ENCODE results near the gene NHERF2. TPM values are rescaled to one million over a fixed set of nuclear protein-coding genes. Genes with fewer than 3 reads are reported as not detected.

The NHERF2 gene
- total RNA-seq, 2 donors from 2014 or later, result 20.1 to 25.5 TPM

DNA sequence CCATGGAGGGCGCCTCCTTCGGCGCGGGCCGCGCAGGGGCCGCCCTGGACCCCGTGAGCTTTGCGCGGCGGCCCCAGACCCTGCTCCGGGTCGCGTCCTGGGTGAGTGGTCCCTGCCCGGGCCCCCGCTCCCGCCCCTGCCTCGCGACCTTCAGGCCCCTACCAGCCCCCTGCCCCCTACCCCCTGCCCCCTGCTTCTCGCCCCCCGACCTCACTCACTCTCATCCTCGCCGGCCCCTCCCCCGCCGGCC lies 36.7 kb upstream of the NHERF2 start:
- H3K9me3 Mint-ChIP-seq, result no peaks in the 10 kb centered on the region
- WGBS, 2 experiments (ENCODE audit: insufficient coverage in 1 of 2, insufficient read length in 1 of 2), result 0% methylated on average over 18 of the region's 25 CpGs; no CpG with 5 or more reads in 1 of the 2 experiments
- H3K4me3 Mint-ChIP-seq, result peak overlapping the region; percentile 53
- H3K27me3 Mint-ChIP-seq (ENCODE audit: insufficient read depth), result peaks cover 41% of the 10 kb centered on the region
- H3K27ac Mint-ChIP-seq, result no peak overlapping the region
- peaks cover 22% of the 10 kb centered on the region for H3K36me3 ChIP-seq (ENCODE audit: control insufficient read depth, insufficient read depth, low read length)
- no peak overlapping the region for H3K27ac ChIP-seq (ENCODE audit: low read depth, low read length)
- H3K36me3 Mint-ChIP-seq (ENCODE audit: low read depth), result peaks cover 10% of the 10 kb centered on the region
- DNase-seq, result no peak
- peaks cover 37% of the 10 kb centered on the region for H3K27me3 ChIP-seq (ENCODE audit: control insufficient read depth, insufficient read depth, low read length, poor library complexity, severe bottlenecking)
- peaks cover 3% of the 10 kb centered on the region for H3K4me1 ChIP-seq (ENCODE audit: control insufficient read depth, insufficient read depth, low read length)
- H3K4me1 Mint-ChIP-seq, result peaks cover 1% of the 10 kb centered on the region
- H3K4me3 ChIP-seq (ENCODE audit: low read length), result peak overlapping the region; percentile 80
- TF ChIP-seq CTCF (conservative IDR thresholded peaks at IDR 0.05), result no peak
- no peaks in the 10 kb centered on the region for H3K9me3 ChIP-seq (ENCODE audit: control insufficient read depth, low read length)
- H3K9ac ChIP-seq (ENCODE audit: extremely low read depth, low read length, poor library complexity, severe bottlenecking), result no peak overlapping the region

GRCh38 chr16:1990351-1991134 lies 36.2 kb upstream of the NHERF2 start:
- peak overlapping the region; percentile 30 for H3K9ac ChIP-seq (ENCODE audit: extremely low read depth, low read length, poor library complexity, severe bottlenecking)
- peaks cover 3% of the 10 kb centered on the region for H3K4me1 ChIP-seq (ENCODE audit: control insufficient read depth, insufficient read depth, low read length)
- Mint-ChIP-seq H3K4me1 (peaks cover 1% of the 10 kb centered on the region), H3K36me3 (ENCODE audit: low read depth) (peaks cover 13% of the 10 kb centered on the region), H3K27me3 (ENCODE audit: insufficient read depth) (peaks cover 41% of the 10 kb centered on the region), H3K27ac (no peak overlapping the region), H3K9me3 (no peaks in the 10 kb centered on the region), H3K4me3 (peak overlapping the region; percentile 53)
- H3K36me3 ChIP-seq (ENCODE audit: control insufficient read depth, insufficient read depth, low read length), result peaks cover 17% of the 10 kb centered on the region
- TF ChIP-seq CTCF (conservative IDR thresholded peaks at IDR 0.05), result no peak
- no peak overlapping the region for H3K27ac ChIP-seq (ENCODE audit: low read depth, low read length)
- 4 to 7% methylated on average over 13 to 46 of the region's 50 CpGs for WGBS, 2 experiments (ENCODE audit: insufficient coverage in 1 of 2, insufficient read length in 1 of 2)
- H3K27me3 ChIP-seq (ENCODE audit: control insufficient read depth, insufficient read depth, low read length, poor library complexity, severe bottlenecking), result peaks cover 37% of the 10 kb centered on the region
- DNase-seq, result peak; percentile 90
- peak overlapping the region; percentile 80 for H3K4me3 ChIP-seq (ENCODE audit: low read length)
- no peaks in the 10 kb centered on the region for H3K9me3 ChIP-seq (ENCODE audit: control insufficient read depth, low read length)

GRCh38 chr16:1991135-1991551 lies 35.6 kb upstream of the NHERF2 start:
- H3K4me3 ChIP-seq (ENCODE audit: low read length), result peak overlapping the region; percentile 80

More at GRCh38 chr16:1991135-1991551, 35.6 kb upstream of the NHERF2 start:
- no peak overlapping the region for H3K27ac ChIP-seq (ENCODE audit: low read depth, low read length)
- H3K36me3 ChIP-seq (ENCODE audit: control insufficient read depth, insufficient read depth, low read length), result peaks cover 11% of the 10 kb centered on the region
- WGBS, 2 experiments (ENCODE audit: insufficient coverage in 1 of 2, insufficient read length in 1 of 2), result 16 to 27% methylated on average over 14 to 18 of the region's 18 CpGs
- Mint-ChIP-seq H3K27me3 (ENCODE audit: insufficient read depth) (peaks cover 41% of the 10 kb centered on the region), H3K4me1 (peaks cover 1% of the 10 kb centered on the region), H3K27ac (no peak overlapping the region), H3K36me3 (ENCODE audit: low read depth) (peaks cover 14% of the 10 kb centered on the region), H3K4me3 (peak overlapping the region; percentile 53), H3K9me3 (no peaks in the 10 kb centered on the region)
- no peaks in the 10 kb centered on the region for H3K9me3 ChIP-seq (ENCODE audit: control insufficient read depth, low read length)
- no peak overlapping the region for H3K9ac ChIP-seq (ENCODE audit: extremely low read depth, low read length, poor library complexity, severe bottlenecking)
- H3K4me1 ChIP-seq (ENCODE audit: control insufficient read depth, insufficient read depth, low read length), result peaks cover 3% of the 10 kb centered on the region
- DNase-seq, result peak; percentile 69
- TF ChIP-seq CTCF (conservative IDR thresholded peaks at IDR 0.05), result no peak
- peaks cover 37% of the 10 kb centered on the region for H3K27me3 ChIP-seq (ENCODE audit: control insufficient read depth, insufficient read depth, low read length, poor library complexity, severe bottlenecking)

All from endodermal cell (in vitro differentiated cells).